Measurements from ENCODE around the gene HEY2. TPM values are rescaled to one million over a fixed set of nuclear protein-coding genes. Genes with fewer than 3 reads are reported as not detected.

The HEY2 gene
- total RNA-seq, 1 experiment from 2014 or later, result 6.6 TPM

DNA sequence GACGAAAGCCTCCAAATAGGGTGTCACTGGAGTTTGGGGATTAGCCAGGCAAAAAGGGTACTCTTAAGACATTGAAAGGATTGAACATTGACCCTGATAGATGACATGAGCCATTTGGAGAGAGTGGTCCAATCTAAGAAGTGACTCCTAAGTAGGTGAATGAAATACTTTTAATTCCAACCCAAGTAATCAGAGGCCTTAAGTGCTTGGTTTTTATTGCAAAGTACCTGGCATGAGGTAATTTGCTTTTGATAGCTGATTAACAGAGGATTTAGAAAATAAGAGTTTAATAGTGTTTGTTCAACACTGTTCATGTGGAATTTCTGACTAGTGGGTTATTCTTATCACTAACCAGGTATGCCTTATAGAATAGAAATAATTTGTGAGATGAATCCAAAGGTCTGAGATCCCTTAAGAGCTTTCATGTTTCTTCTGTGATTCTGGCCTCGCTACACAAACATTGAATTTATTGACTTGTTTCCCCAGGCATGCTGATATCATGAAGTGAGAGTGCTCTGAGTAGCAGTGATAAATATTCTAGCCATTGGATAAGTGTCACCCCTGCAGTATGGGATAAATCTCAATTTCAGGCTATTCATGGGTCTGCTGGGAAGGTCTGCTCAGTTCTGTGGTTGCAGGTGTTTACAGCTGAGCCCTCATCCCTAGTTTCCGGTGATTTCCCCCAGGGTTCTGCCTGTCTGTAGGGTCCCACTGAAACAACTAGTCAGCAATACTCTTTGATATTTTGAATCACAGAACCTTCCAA lies 47.9 kb downstream of the HEY2 start:
- Histone ChIP-seq H2BK20ac (ENCODE audit: low read depth, low read length, poor library complexity, severe bottlenecking) (no peak overlapping the region), H3K23me2 (ENCODE audit: insufficient read length, low read depth, low read length, poor library complexity, severe bottlenecking) (no peaks in the 10 kb centered on the region), H3K14ac (ENCODE audit: insufficient read depth, low read length) (no peak overlapping the region), H2BK5ac (ENCODE audit: insufficient read length, low read length) (no peak overlapping the region), H2AFZ (ENCODE audit: low read length) (no peak overlapping the region), H4K5ac (ENCODE audit: insufficient read length, low read depth, low read length) (no peak overlapping the region), H3K4me1 (ENCODE audit: insufficient read depth, low read length) (peaks cover 3% of the 10 kb centered on the region; the same call in 1 of the 2 replicates), H2BK12ac (ENCODE audit: insufficient read length, low read depth, low read length) (no peak overlapping the region), H3K79me1 (ENCODE audit: insufficient read depth, low read depth, low read length, poor library complexity, severe bottlenecking) (no peaks in the 10 kb centered on the region), H3K18ac (ENCODE audit: insufficient read length, low read depth, low read length) (no peak overlapping the region), H2BK120ac (ENCODE audit: low read depth, low read length, poor library complexity, severe bottlenecking) (no peak overlapping the region), H3T11ph (ENCODE audit: low read length) (no peak overlapping the region), H3K79me2 (ENCODE audit: insufficient read depth, low read length) (no peaks in the 10 kb centered on the region), H3K27me3 (ENCODE audit: insufficient read depth, low read length) (no peaks in the 10 kb centered on the region), H3K27ac (ENCODE audit: insufficient read length, low read depth, low read length) (no peak overlapping the region), H4K20me1 (ENCODE audit: control insufficient read depth, insufficient read depth, insufficient read length) (no peaks in the 10 kb centered on the region), H3K4me2 (ENCODE audit: insufficient read depth, insufficient read length, low read length) (no peak overlapping the region), H2BK15ac (ENCODE audit: low read depth, low read length) (no peak overlapping the region), H3K56ac (ENCODE audit: insufficient read length, low read depth, low read length) (no peak overlapping the region), H2AK5ac (ENCODE audit: insufficient read length, low read length) (no peak overlapping the region), H3K23ac (ENCODE audit: insufficient read length, low read depth, low read length) (no peak overlapping the region), H4K8ac (replicated peaks; ENCODE audit: insufficient read length, low read depth, low read length) (no peak overlapping the region), H3K9me3 (ENCODE audit: control insufficient read depth, low read depth, low read length) (no peaks in the 10 kb centered on the region), H4K91ac (ENCODE audit: insufficient read length, low read depth, low read length) (no peak overlapping the region), H3K4ac (ENCODE audit: low read depth, low read length) (no peak overlapping the region), H3K9ac (ENCODE audit: extremely low read depth, insufficient read length, low read length) (no peak overlapping the region)
- Mint-ChIP-seq H3K4me1 (peaks cover 9 to 10% of the 10 kb centered on the region in 2 experiments), H3K9me3 (no peaks in the 10 kb centered on the region), H3K27me3 (ENCODE audit: low read depth) (peaks cover 2% of the 10 kb centered on the region; the same call in 1 of the 2 replicates), H3K27ac (no peak overlapping the region; a peak in 1 of 7 replicates), H3K36me3 (ENCODE audit: insufficient read depth in 1 of 3, low read depth in 3 of 3) (no peaks in the 10 kb centered on the region), H3K4me3 (no peak overlapping the region)
- WGBS (ENCODE audit: extremely low coverage, insufficient read length, low lambda C conversion rate), result no CpG with 5 or more reads among the region's 3 CpGs
- no peak for TF ChIP-seq CTCF (conservative IDR thresholded peaks at IDR 0.05)
- no peak for DNase-seq

All from H9 (cell line).